HG03521 (cell line): ENCODE results near the gene EIF5B.

Experiments
- ATAC-seq: cut with Tn5 transposase; IDR thresholded peaks from one replicate; pipeline ENCODE4 v1.9.1; 2021; ENCODE audit warnings: mild to moderate bottlenecking, moderate library complexity; ENCODE audit not compliant: unreplicated experiment

The EIF5B gene

DNA sequence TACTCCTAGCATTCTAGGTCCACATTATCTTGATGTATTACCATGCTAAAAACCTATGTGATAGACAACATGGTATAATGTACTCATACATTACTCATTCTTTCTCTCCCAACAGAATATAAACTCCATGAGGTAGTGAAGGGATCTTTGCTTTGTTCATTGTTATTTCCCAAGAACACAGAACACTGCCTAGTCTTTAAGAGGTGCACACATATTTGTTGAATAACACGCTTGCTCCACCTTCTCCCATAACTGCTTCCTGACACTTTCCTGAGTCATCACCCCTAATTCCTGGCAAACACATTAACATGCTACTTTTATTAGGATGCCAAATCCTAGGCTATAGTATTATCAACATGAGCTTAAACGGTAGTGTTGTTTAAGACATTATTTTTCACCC lies 111.4 kb downstream of the EIF5B start:
- no peak for ATAC-seq

DNA sequence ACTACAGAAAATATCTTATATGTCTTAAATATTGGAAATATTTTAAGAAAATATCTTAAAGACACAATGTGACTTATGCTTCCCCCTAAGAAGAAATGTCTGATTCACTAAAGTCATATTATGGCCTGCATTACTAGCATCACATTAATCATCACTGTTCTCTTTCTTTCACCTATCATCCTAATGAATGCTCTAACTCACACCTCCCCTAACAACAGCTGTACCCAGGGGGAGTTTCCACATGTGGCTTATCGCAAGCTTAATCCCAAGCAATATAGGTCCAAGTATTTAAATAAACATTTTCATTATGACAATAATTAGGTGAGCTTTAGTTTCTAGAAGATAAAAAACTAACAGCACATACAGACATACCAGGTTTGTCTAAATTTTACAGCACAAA lies 113.0 kb downstream of the EIF5B start:
- ATAC-seq = no peak
